HEK293 (cell line): ENCODE measurements around the gene LILRB2.
"Not testable (repeated sequence)": the region's sequence is repeated elsewhere in the genome, so short reads cannot be mapped to it uniquely, and the experiment has no call there.

Source experiments
- CTCF ChIA-PET: fragments of 350-600 bp; formaldehyde crosslinking; extraction: SDS; loops from one replicate; lab custom pipeline; 2021; ENCODE audit warnings: antibody characterized with exemption; lab: Yijun Ruan, JAX
- POLR2A ChIA-PET: fragments of 300-600 bp; formaldehyde crosslinking; extraction: SDS; loops from one replicate; lab custom pipeline; 2020; ENCODE audit warnings: antibody characterized with exemption, inconsistent platforms; lab: Yijun Ruan, JAX
- H3K27ac ChIP-seq: fragments of 200-500 bp; sonication (Bioruptor generic); 2 replicates; pipeline ENCODE4 v1.5.1; 2014; ENCODE audit warnings: low read depth, low read length, control low read depth, inconsistent platforms; ENCODE audit errors: extremely low read depth
- H3K36me3 ChIP-seq, 2 experiments: fragments of 200-500 bp in 1 of 2; sonication (Bioruptor generic) in 1 of 2; 1 replicate in 1 of 2; 2 replicates in 1 of 2; pipeline ENCODE4 v1.5.1; 2014 to 2017; ENCODE audit warnings: inconsistent platforms in 2 of 2, low read length in 2 of 2; ENCODE audit not compliant: control insufficient read depth in 2 of 2, insufficient read depth in 1 of 2
- H3K4me1 ChIP-seq: fragments of 200-500 bp; sonication (Bioruptor generic); 2 replicates; pipeline ENCODE4 v1.5.1; 2014; ENCODE audit warnings: mild to moderate bottlenecking, low read length, inconsistent platforms; ENCODE audit not compliant: control insufficient read depth, insufficient read depth
- H3K4me3 ChIP-seq: 2 replicates; pipeline ENCODE4 v1.5.1; 2011; ENCODE audit warnings: low read depth, mild to moderate bottlenecking, control low read depth, low read length, moderate library complexity
- H3K9me3 ChIP-seq: fragments of 200-500 bp; sonication (Bioruptor generic); 2 replicates; pipeline ENCODE4 v1.5.1; 2014; ENCODE audit warnings: low read depth, low read length, inconsistent platforms; ENCODE audit not compliant: control insufficient read depth, insufficient read depth
- BCL11B ChIP-seq: fragments of 450-650 bp; formaldehyde crosslinking; IDR thresholded peaks from 2 replicates; pipeline ENCODE4 v1.5.1; 2016; ENCODE audit warnings: low read depth, missing biosample characterization, missing genetic modification characterization
- GLI2 ChIP-seq: fragments of 450-650 bp; formaldehyde crosslinking; IDR thresholded peaks from 2 replicates; pipeline ENCODE4; 2017; ENCODE audit warnings: missing biosample characterization, missing genetic modification characterization, low read depth, borderline replicate concordance
- HOXD13 ChIP-seq: sonication (generic); formaldehyde crosslinking; IDR thresholded peaks from 2 replicates; pipeline ENCODE4 v1.8.0; 2022; ENCODE audit warnings: missing genetic modification reagents, borderline replicate concordance
- KLF17 ChIP-seq: fragments of 450-650 bp; formaldehyde crosslinking; IDR thresholded peaks from 2 replicates; pipeline ENCODE4 v1.5.1; 2016; ENCODE audit warnings: missing biosample characterization, missing genetic modification characterization
- MYNN ChIP-seq: fragments of 450-650 bp; formaldehyde crosslinking; IDR thresholded peaks from 2 replicates; pipeline ENCODE4 v1.5.1; 2016; ENCODE audit warnings: missing biosample characterization, missing genetic modification characterization, borderline replicate concordance
- PBX3 ChIP-seq: sonication (generic); formaldehyde crosslinking; IDR thresholded peaks from 2 replicates; pipeline ENCODE4 v1.8.1; 2022; ENCODE audit warnings: mild to moderate bottlenecking, moderate library complexity, missing genetic modification reagents
- RBAK ChIP-seq: fragments of 450-650 bp; formaldehyde crosslinking; IDR thresholded peaks from 2 replicates; pipeline ENCODE4 v1.5.1; 2016; ENCODE audit warnings: missing biosample characterization, missing genetic modification characterization
- SALL2 ChIP-seq: fragments of 450-650 bp; formaldehyde crosslinking; IDR thresholded peaks from 2 replicates; pipeline ENCODE4 v1.5.0; 2017; ENCODE audit warnings: missing biosample characterization, mild to moderate bottlenecking, missing genetic modification characterization, borderline replicate concordance
- ZNF155 ChIP-seq: fragments of 450-650 bp; formaldehyde crosslinking; IDR thresholded peaks from 2 replicates; pipeline ENCODE4 v1.5.1; 2016; ENCODE audit warnings: missing biosample characterization, missing genetic modification characterization
- ZNF335 ChIP-seq: fragments of 450-650 bp; formaldehyde crosslinking; conservative IDR thresholded peaks from 2 replicates; pipeline ENCODE4 v1.5.1; 2016; ENCODE audit warnings: missing biosample characterization, missing genetic modification characterization
- ZNF362 ChIP-seq: fragments of 450-650 bp; formaldehyde crosslinking; IDR thresholded peaks from 2 replicates; pipeline ENCODE4 v1.5.1; 2016; ENCODE audit warnings: missing biosample characterization, missing genetic modification characterization
- ZNF366 ChIP-seq: fragments of 450-650 bp; formaldehyde crosslinking; conservative IDR thresholded peaks from 2 replicates; pipeline ENCODE4 v1.5.1; 2016; ENCODE audit warnings: missing biosample characterization, missing genetic modification characterization
- ZNF624 ChIP-seq: fragments of 450-650 bp; formaldehyde crosslinking; IDR thresholded peaks from 2 replicates; pipeline ENCODE4 v1.5.1; 2017; ENCODE audit warnings: missing biosample characterization, missing genetic modification characterization
- ZSCAN16 ChIP-seq: fragments of 450-650 bp; formaldehyde crosslinking; IDR thresholded peaks from 2 replicates; pipeline ENCODE4 v1.5.1; 2016; ENCODE audit warnings: missing biosample characterization, missing genetic modification characterization

LILRB2 gene

GRCh38 chr19:54287456-54287855 lies 6.5 kb upstream of the LILRB2 start:
- no peaks in the 10 kb centered on the region for H3K36me3 ChIP-seq
- TF ChIP-seq GLI2, result no peak
- TF ChIP-seq KLF17 (tag by site-specific recombination), result no peak
- no peak for TF ChIP-seq ZNF335 (tag by site-specific recombination)
- no peak for TF ChIP-seq ZSCAN16 (tag by site-specific recombination)
- no peak for TF ChIP-seq SALL2 (tag by site-specific recombination)
- no peak for TF ChIP-seq ZNF366 (tag by site-specific recombination)
- TF ChIP-seq ZNF155 (tag by site-specific recombination), result no peak
- TF ChIP-seq ZNF362 (tag by site-specific recombination), result no peak
- TF ChIP-seq HOXD13 (CRISPR knock-in tag), result no peak
- TF ChIP-seq RBAK (tag by site-specific recombination), result no peak
- no peak for TF ChIP-seq MYNN
- TF ChIP-seq PBX3 (CRISPR knock-in tag), result no peak
- TF ChIP-seq ZNF624 (tag by site-specific recombination), result no peak
- TF ChIP-seq BCL11B (tag by site-specific recombination), result no peak
- TF ChIP-seq, all 188 proteins: peak for 0
- ChIA-PET CTCF (interaction anchor here (0.7 to 2.1 kb wide), 2 partner anchors 21 to 458 kb away, joined by 3 to 6 read pairs; no protein-coding TSS in a partner anchor), POLR2A (no interaction called here)
- Histone ChIP-seq H3K9me3 (no peaks in the 10 kb centered on the region), H3K4me3 (no peak overlapping the region), H3K4me1 (no peaks in the 10 kb centered on the region), H3K27ac (no peak overlapping the region)

- H3K9me3 ChIP-seq, POLR2A ChIA-PET, H3K36me3 ChIP-seq, H3K4me1 ChIP-seq, H3K27ac ChIP-seq, H3K4me3 ChIP-seq: not testable (repeated sequence)
- CTCF ChIA-PET, result interaction anchor here (2.1 kb wide), 1 partner anchor 20 kb away, joined by 6 read pairs; no protein-coding TSS in a partner anchor
Measured at GRCh38 chr19:54286283-54286682, 5.4 kb upstream of the LILRB2 start.

GRCh38 chr19:54285427-54286056 lies 4.6 kb upstream of the LILRB2 start:
- H3K4me3 ChIP-seq, POLR2A ChIA-PET, H3K9me3 ChIP-seq, H3K27ac ChIP-seq, CTCF ChIA-PET, H3K36me3 ChIP-seq, H3K4me1 ChIP-seq: not testable (repeated sequence)
